AG04450 (cell line): Measurements from ENCODE around the gene GPR176. TPM values are rescaled to one million over a fixed set of nuclear protein-coding genes. Genes with fewer than 3 reads are reported as not detected.

Experiments
- CTCF ChIA-PET: fragments of 300-600, 350-600 bp; formaldehyde crosslinking; extraction: SDS; loops from one replicate; lab custom pipeline; 2022; ENCODE audit warnings: antibody characterized with exemption, inconsistent platforms; lab: Charles Lee
- POLR2A ChIA-PET: fragments of 350-600 bp; formaldehyde crosslinking; extraction: SDS; loops from one replicate; lab custom pipeline; 2021; ENCODE audit warnings: antibody characterized with exemption, inconsistent platforms; lab: Yijun Ruan, JAX
- DNase-seq: peaks from one replicate; pipeline ENCODE4 v3.0.0-alpha.2; 2011; ENCODE audit warnings: low read depth, low spot score
- H3K27ac ChIP-seq: one replicate; pipeline ENCODE4 v1.5.1; 2012; ENCODE audit warnings: low read depth, low read length, control low read depth
- H3K27me3 ChIP-seq: one replicate; pipeline ENCODE4 v1.6.0; 2012; ENCODE audit warnings: low read length; ENCODE audit not compliant: control insufficient read depth, insufficient read depth
- H3K4me3 ChIP-seq: 2 replicates; pipeline ENCODE4 v1.5.1; 2011; ENCODE audit warnings: mild to moderate bottlenecking, low read depth, low read length, control low read depth
- H3K9me3 ChIP-seq: 2 replicates; pipeline ENCODE4 v1.5.1; 2012; ENCODE audit warnings: low read length; ENCODE audit not compliant: control insufficient read depth, insufficient read depth
- polyA plus RNA-seq: library from polyadenylated mRNA; depleted of rRNA; stranded (reverse); fragments of >200 nt; gene quantifications from 2 replicates; pipeline ENCODE4 v1.2.3, GENCODE V29; 2011
- TF ChIP-seq, protein P1 (sequence below): IDR thresholded peaks from 2 replicates; pipeline ENCODE4 v1.5.1; 2011; ENCODE audit warnings: low read depth, low read length, control low read depth, inconsistent platforms

The GPR176 gene
- polyA plus RNA-seq, 1 experiment: 83.9 TPM

DNA sequence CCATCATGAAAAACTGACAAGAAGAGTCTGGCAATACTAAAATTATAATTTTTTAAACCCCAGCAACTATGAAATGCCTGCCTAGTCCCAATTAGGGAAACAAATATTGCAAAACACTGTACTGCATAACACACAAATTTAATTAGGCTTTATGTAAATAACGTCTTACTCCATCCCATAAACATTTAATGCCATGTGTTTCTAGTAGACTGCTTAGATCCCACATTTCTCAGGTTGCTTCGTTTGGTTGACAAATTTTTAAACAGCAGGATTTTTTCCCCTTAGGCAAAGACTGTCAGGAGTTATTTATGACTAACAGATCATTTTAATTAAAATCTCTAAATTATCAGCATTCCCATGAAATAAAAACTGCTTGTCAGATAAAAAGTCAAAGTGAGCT, 43.7 kb upstream of the GPR176 start:
- no peak for DNase-seq
- CTCF ChIA-PET: no interaction called here
- POLR2A ChIA-PET: no interaction called here
- no peaks in the 10 kb centered on the region for H3K27me3 ChIP-seq
- no peak overlapping the region for H3K27ac ChIP-seq
- H3K4me3 ChIP-seq: no peak overlapping the region
- H3K9me3 ChIP-seq: no peaks in the 10 kb centered on the region
- TF ChIP-seq, protein P1, sequence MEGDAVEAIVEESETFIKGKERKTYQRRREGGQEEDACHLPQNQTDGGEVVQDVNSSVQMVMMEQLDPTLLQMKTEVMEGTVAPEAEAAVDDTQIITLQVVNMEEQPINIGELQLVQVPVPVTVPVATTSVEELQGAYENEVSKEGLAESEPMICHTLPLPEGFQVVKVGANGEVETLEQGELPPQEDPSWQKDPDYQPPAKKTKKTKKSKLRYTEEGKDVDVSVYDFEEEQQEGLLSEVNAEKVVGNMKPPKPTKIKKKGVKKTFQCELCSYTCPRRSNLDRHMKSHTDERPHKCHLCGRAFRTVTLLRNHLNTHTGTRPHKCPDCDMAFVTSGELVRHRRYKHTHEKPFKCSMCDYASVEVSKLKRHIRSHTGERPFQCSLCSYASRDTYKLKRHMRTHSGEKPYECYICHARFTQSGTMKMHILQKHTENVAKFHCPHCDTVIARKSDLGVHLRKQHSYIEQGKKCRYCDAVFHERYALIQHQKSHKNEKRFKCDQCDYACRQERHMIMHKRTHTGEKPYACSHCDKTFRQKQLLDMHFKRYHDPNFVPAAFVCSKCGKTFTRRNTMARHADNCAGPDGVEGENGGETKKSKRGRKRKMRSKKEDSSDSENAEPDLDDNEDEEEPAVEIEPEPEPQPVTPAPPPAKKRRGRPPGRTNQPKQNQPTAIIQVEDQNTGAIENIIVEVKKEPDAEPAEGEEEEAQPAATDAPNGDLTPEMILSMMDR: no peak

DNA sequence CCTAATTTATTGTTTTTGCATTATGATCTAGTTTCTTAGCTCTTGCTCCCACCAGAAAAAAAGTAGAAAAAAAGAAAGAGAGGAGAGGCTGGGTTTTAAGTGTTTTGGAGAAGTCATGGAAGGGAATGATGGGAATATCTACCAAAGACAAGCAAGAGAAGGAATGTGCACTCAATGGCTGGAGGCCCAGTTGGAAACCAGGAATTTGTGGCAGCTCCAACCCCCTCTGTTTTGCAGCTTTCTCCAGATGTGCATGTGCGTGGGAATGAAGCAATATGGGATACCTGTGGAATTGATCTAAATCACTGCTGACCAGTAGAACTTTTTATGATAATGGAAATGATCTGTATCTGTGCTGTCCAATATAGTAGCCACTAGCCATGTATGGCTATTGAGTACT, 41.0 kb upstream of the GPR176 start:
- no peak for DNase-seq
- Histone ChIP-seq H3K9me3 (no peaks in the 10 kb centered on the region), H3K4me3 (no peak overlapping the region), H3K27ac (no peak overlapping the region), H3K27me3 (no peaks in the 10 kb centered on the region)
- TF ChIP-seq, protein P1: no peak
- POLR2A ChIA-PET: no interaction called here
- CTCF ChIA-PET: no interaction called here

DNA sequence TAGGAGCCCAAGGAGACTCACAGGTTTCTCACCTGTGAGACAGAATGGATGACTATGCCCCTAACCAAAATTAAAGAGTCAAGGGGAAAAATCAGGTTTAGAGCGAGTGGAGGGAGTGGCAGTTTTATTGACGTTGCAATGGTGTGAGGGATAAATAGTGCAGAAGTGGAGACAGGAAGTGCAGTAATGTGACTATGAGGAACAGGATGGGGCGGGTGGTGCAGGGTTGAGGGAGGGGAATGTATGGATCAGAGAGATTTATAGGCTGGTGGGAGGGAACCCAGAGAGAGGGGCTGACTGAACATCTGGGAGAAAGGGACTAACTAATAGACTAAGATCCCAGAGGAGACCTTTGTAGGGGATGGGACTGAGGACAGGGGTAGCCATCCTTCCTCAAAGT, 40.3 kb upstream of the GPR176 start:
- CTCF ChIA-PET: no interaction called here
- Histone ChIP-seq H3K9me3 (no peaks in the 10 kb centered on the region), H3K27me3 (no peaks in the 10 kb centered on the region), H3K27ac (no peak overlapping the region), H3K4me3 (no peak overlapping the region)
- POLR2A ChIA-PET: no interaction called here
- no peak for DNase-seq
- TF ChIP-seq, protein P1: no peak

DNA sequence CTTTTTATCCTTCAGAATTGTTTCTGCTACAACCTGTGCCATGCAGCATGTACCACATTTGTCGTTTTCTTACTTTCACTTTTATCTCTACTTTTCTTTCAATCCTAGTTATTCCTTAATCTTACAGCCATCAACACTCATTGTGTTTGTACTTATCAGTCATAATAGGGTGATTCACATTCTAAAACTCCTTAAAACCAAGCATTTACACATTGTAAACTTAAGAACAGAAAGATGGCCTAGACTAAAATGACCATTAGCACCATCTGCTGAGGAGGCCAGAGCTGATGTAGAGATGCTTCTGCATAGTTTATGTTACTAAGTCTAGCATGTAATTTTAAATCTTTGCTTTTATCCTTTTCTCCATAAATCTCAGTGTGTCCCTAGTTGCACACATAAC, 39.3 kb upstream of the GPR176 start:
- no peak for DNase-seq
- TF ChIP-seq, protein P1: 0 out of 2 replicates have a peak, but pooled peaks have one; percentile 13
- Histone ChIP-seq H3K4me3 (no peak overlapping the region), H3K27ac (no peak overlapping the region), H3K9me3 (no peaks in the 10 kb centered on the region), H3K27me3 (no peaks in the 10 kb centered on the region)
- ChIA-PET POLR2A (no interaction called here), CTCF (no interaction called here)

DNA sequence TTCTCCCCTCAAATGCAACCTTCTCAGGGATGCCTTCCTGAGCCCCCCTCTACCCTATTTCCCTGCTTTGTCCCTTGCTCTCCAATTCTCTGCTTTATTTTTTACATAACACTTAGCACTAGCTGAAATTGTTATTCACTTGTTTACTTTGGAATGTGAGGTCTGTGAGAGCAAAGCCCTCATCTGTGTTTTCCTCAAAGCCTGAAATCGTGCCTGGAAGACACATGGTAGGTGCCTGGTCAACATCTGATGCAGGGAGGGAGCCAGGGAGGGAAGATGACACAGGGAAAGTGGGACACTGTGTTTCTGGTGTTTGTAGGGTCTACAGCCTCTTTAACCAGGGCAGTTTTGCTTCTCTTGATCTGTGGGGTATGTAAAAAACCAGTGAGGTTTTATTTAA, 37.4 kb upstream of the GPR176 start:
- CTCF ChIA-PET: no interaction called here
- POLR2A ChIA-PET: no interaction called here
- Histone ChIP-seq H3K4me3 (no peak overlapping the region), H3K27me3 (no peaks in the 10 kb centered on the region), H3K9me3 (no peaks in the 10 kb centered on the region), H3K27ac (no peak overlapping the region)
- TF ChIP-seq, protein P1: no peak
- no peak for DNase-seq
